ENCODE measurements around the gene UBP1. TPM values are rescaled to one million over a fixed set of nuclear protein-coding genes. Genes with fewer than 3 reads are reported as not detected.
A peak's percentile ranks its signal among the peaks of the same experiment; 100 is the strongest.

UBP1 gene
- total and polyA plus RNA-seq, 4 donors: 23.1 to 95.2 (median 45.9) TPM

DNA sequence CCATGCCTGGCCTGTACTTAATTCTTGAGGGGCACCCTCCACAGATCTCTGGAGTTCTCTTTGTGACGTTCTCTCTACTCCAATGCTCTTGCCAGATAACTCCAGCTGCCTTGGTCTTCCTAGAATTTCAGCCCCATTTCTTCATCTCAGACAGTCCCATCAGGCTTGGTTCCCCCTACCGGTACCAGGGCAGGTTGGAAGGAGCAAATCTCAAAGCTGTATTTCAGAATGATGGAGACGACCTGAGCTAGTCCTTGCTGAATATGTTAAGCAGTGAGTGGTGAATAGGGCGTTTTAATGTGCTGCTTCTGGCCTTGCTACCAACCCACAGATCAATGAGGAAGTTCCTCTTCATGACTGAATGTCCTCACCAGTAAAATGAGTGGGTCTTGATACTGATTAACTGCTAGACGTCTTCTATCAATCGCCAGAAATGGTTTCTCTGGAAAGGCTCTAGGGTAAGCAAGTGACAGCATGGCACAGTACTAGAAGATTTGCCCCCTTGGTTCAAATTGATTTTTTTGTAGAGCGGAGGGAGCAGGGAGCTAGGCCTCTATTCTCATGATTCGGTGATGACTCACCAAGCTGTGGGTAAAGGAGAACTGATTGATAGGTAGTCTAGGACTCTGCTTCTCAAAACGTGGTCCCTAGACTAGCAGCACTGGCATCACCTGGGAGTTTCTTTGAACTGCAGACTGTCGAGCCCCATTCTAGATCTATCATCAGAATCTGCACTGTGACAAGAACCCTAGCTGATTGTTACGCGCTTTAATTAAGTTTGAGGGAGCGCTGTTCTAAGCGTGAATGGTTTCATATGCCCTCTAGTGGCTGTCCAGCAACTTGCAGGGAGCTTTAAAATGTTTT is 67.8 kb downstream of the UBP1 start:
- Histone ChIP-seq H3K36me3 (ENCODE audit: control insufficient read depth in 4 of 4, insufficient read depth in 4 of 4, low read length in 4 of 4) (peaks cover 0 to 21% (median 3%) of the 10 kb centered on the region in 4 donors), H3K9ac (ENCODE audit: insufficient read depth in 1 of 2, low read length in 2 of 2) (no peak overlapping the region), H3K4me1 (ENCODE audit: control insufficient read depth in 5 of 5, insufficient read depth in 5 of 5, low read length in 5 of 5) (no peaks in the 10 kb centered on the region), H3K27me3 (ENCODE audit: control insufficient read depth in 3 of 3, insufficient read depth in 3 of 3, low read length in 2 of 3) (no peaks in the 10 kb centered on the region), H3K9me3 (ENCODE audit: control insufficient read depth in 4 of 4, insufficient read depth in 3 of 4, low read length in 3 of 4) (peaks cover 0 to 2% (median 0%) of the 10 kb centered on the region in 4 donors), H3K27ac (ENCODE audit: low read depth in 1 of 2, low read length in 1 of 2) (no peak overlapping the region), H3K4me3 (no peak overlapping the region)
- DNase-seq (peak; percentile 55 to 71 (median 64)), ATAC-seq (ENCODE audit: insufficient read depth, low FRiP score) (peak; percentile 65)
- 53 to 54% methylated on average over 14 of the region's 14 CpGs for WGBS, 2 donors
- TF ChIP-seq, protein P1, sequence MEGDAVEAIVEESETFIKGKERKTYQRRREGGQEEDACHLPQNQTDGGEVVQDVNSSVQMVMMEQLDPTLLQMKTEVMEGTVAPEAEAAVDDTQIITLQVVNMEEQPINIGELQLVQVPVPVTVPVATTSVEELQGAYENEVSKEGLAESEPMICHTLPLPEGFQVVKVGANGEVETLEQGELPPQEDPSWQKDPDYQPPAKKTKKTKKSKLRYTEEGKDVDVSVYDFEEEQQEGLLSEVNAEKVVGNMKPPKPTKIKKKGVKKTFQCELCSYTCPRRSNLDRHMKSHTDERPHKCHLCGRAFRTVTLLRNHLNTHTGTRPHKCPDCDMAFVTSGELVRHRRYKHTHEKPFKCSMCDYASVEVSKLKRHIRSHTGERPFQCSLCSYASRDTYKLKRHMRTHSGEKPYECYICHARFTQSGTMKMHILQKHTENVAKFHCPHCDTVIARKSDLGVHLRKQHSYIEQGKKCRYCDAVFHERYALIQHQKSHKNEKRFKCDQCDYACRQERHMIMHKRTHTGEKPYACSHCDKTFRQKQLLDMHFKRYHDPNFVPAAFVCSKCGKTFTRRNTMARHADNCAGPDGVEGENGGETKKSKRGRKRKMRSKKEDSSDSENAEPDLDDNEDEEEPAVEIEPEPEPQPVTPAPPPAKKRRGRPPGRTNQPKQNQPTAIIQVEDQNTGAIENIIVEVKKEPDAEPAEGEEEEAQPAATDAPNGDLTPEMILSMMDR (IDR thresholded peaks at IDR 0.05; ENCODE audit: control extremely low read depth, extremely low read depth): peak; percentile 83

DNA sequence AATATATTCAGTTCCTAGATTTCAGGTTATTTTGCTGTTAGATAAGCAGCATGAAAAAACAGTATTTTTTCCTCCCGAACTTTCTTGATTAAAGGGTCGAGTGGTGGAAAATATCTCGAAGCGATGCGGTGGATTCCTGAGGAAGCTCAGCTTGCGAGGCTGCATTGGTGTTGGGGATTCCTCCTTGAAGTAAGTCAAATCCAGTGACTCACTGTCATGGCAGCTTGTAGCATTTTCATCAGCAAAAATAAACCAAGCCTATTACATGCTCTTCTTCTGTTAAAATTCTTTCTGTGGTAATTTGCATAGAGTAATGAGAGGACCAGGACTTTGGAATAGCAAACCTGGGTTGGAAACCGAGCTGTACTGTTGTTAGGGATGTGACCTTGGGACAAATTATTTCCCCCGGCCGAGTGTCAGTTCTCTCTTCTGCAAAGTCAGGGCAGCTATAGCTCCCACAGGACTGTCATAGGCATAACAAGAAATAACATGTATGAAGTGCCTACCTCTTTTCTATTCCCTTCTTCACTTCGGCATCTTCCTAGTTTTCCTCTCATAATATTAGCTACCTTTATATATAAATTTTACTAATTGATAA is 75.6 kb downstream of the UBP1 start:
- WGBS, 2 donors: 89 to 92% methylated on average over 10 of the region's 10 CpGs
- no peaks in the 10 kb centered on the region for H3K27me3 ChIP-seq (ENCODE audit: control insufficient read depth in 3 of 3, insufficient read depth in 3 of 3, low read length in 2 of 3)
- H3K4me3 ChIP-seq: no peak overlapping the region

DNA sequence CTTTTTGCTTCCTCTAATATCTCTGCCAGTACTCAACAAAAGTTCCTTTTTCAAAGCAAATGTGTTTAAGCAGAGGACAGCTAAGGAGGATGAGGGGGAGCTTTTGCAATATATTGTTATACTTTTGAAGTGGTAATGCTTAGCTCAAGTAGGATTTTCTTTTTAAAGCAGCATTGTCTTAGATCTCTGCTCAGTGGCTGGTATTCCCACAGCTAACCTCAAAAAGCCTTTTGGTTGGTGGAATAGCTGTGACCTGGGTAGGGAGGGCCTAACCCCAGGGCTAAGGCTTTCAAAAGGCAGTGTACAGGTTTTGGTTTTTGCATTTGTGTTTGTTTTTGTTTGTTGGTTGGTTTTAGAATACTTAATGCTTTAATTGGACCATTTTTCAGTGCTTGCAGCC is 76.1 kb downstream of the UBP1 start:
- TF ChIP-seq, protein P1 (IDR thresholded peaks at IDR 0.05; ENCODE audit: control extremely low read depth, extremely low read depth): no peak
- H3K4me3 ChIP-seq: no peak overlapping the region
- H3K36me3 ChIP-seq (ENCODE audit: control insufficient read depth in 4 of 4, insufficient read depth in 4 of 4, low read length in 4 of 4): no peaks in the 10 kb centered on the region
- no peaks in the 10 kb centered on the region for H3K9me3 ChIP-seq (ENCODE audit: control insufficient read depth in 4 of 4, insufficient read depth in 3 of 4, low read length in 3 of 4)
- no peaks in the 10 kb centered on the region for H3K27me3 ChIP-seq (ENCODE audit: control insufficient read depth in 3 of 3, insufficient read depth in 3 of 3, low read length in 2 of 3)
- no peak overlapping the region for H3K27ac ChIP-seq (ENCODE audit: low read depth in 1 of 2, low read length in 1 of 2)
- H3K9ac ChIP-seq (ENCODE audit: insufficient read depth in 1 of 2, low read length in 2 of 2): no peak overlapping the region
- H3K4me1 ChIP-seq (ENCODE audit: control insufficient read depth in 5 of 5, insufficient read depth in 5 of 5, low read length in 5 of 5): peaks cover 0 to 4% (median 0%) of the 10 kb centered on the region in 5 donors
- ATAC-seq (ENCODE audit: insufficient read depth, low FRiP score) (no peak), DNase-seq (no peak)

More for the DNA sequence above, 75.6 kb downstream of the UBP1 start:
- DNase-seq (no peak), ATAC-seq (ENCODE audit: insufficient read depth, low FRiP score) (no peak)
- Histone ChIP-seq H3K27ac (ENCODE audit: low read depth in 1 of 2, low read length in 1 of 2) (no peak overlapping the region), H3K36me3 (ENCODE audit: control insufficient read depth in 4 of 4, insufficient read depth in 4 of 4, low read length in 4 of 4) (no peaks in the 10 kb centered on the region), H3K9me3 (ENCODE audit: control insufficient read depth in 4 of 4, insufficient read depth in 3 of 4, low read length in 3 of 4) (no peaks in the 10 kb centered on the region), H3K9ac (ENCODE audit: insufficient read depth in 1 of 2, low read length in 2 of 2) (no peak overlapping the region), H3K4me1 (ENCODE audit: control insufficient read depth in 5 of 5, insufficient read depth in 5 of 5, low read length in 5 of 5) (peaks cover 0 to 4% (median 0%) of the 10 kb centered on the region in 5 donors)
- TF ChIP-seq, protein P1 (IDR thresholded peaks at IDR 0.05; ENCODE audit: control extremely low read depth, extremely low read depth): no peak

All from lung (tissue), 12 donors.